ENCODE data around the gene ACSL6.

DNA sequence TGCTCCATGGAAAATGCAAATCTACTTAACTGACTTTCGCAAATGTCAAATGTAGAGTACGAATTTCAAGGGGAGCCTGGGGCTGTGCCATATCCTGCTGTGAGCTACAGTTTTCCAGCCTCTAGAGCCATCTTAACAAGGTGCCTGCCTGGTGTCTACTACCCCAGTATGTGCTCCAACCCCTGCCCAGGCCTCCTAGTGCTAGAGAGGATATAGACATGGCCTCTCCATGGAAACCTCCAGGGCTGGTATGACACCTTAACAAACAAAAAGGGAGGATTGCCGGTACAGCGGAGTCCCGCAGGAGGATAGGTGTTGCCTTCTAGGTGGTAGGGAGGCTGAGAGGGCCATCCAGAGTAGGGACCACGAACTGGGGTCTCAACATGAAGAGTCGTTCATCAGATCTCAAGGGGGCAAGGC, 35.4 kb upstream of the ACSL6 start:
- TF ChIP-seq POLR2A (IDR thresholded peaks at IDR 0.05) (no peak), POLR2AphosphoS5 (IDR thresholded peaks at IDR 0.05) (no peak)
- TF ChIP-seq, protein P1, sequence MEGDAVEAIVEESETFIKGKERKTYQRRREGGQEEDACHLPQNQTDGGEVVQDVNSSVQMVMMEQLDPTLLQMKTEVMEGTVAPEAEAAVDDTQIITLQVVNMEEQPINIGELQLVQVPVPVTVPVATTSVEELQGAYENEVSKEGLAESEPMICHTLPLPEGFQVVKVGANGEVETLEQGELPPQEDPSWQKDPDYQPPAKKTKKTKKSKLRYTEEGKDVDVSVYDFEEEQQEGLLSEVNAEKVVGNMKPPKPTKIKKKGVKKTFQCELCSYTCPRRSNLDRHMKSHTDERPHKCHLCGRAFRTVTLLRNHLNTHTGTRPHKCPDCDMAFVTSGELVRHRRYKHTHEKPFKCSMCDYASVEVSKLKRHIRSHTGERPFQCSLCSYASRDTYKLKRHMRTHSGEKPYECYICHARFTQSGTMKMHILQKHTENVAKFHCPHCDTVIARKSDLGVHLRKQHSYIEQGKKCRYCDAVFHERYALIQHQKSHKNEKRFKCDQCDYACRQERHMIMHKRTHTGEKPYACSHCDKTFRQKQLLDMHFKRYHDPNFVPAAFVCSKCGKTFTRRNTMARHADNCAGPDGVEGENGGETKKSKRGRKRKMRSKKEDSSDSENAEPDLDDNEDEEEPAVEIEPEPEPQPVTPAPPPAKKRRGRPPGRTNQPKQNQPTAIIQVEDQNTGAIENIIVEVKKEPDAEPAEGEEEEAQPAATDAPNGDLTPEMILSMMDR (IDR thresholded peaks at IDR 0.05): no peak
